GM19452 (cell line): Measurements from ENCODE around the gene FAM210B.
"Not testable (repeated sequence)": the region's sequence is repeated elsewhere in the genome, so short reads cannot be mapped to it uniquely, and the experiment has no call there.

Source experiments
- ATAC-seq: cut with Tn5 transposase; IDR thresholded peaks from one replicate; pipeline ENCODE4 v1.9.1; 2021; ENCODE audit not compliant: unreplicated experiment

Gene FAM210B

GRCh38 chr20:56360133-56360907 lies 1.5 kb downstream of the FAM210B start:
- ATAC-seq = no peak

- ATAC-seq = no peak
Measured at GRCh38 chr20:56360908-56361205, 2.1 kb downstream of the FAM210B start.

DNA sequence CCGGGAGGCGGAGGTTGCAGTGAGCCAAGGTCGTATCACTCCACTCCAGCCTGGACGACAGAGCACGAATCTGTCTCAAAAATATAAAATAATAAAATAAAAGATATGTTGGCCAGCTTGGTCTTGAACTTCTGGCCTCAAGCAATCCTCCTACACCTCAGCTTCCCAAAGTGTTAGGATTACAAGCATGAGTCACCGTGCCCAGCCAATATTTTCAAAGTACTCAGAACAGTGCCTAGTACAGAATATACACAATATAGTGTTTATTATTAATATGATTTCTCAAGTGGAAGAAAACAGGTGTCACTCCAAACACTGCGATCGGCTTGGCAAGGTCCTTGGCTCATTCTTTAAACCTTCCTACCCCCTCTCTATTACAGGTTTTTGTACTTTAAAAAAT lies 3.1 kb downstream of the FAM210B start:
- no peak for ATAC-seq

DNA sequence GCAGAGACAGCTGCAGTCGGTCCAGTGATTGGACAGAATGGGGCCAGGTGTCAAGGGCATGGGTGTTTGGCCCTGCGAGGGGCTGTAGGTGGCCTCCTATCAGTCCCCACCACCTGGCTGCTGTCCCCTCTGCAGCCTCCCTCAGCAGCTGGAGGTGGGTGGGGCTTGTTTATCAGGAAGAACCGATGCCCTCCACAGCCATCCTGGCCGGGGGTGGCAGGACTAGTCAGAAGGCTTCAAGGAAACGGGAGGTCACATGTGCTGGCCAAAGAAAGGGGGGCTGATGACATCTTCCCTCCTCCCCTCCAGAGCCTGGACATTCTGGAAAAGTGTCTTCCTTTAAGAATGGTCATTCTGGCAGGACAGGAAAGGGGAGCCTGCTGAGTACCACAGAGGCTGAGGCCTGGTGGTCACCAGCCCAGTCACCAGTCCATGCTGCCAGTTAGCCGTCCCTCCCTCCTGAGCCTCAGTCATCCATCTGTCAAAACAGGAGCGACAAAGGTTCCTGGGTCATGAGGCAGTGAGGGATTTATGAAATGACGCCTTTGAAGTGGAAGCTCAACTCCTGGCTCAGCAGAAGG lies 4.1 kb downstream of the FAM210B start:
- no peak for ATAC-seq

DNA sequence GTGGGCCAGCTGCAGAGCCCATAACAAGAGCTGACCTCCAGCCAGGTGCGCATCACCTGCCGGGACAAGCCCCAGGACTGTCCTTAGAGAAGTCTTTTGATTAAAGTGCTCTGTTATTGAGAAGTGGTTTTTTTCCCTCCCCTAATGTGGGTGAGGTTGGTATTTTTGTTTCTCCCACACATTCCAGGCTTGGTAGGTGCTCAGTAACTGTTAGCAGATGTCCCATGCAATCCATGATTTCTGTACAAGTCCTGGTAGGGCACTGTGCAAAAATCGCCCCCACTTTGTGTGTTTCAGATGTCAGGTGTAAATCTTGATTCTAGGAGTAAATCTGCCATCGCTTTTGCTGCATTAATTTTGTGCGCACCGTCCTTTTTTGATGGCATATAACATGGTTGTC lies 4.7 kb downstream of the FAM210B start:
- no peak for ATAC-seq

GRCh38 chr20:56368351-56369134 lies 9.8 kb downstream of the FAM210B start:
- no peak for ATAC-seq

DNA sequence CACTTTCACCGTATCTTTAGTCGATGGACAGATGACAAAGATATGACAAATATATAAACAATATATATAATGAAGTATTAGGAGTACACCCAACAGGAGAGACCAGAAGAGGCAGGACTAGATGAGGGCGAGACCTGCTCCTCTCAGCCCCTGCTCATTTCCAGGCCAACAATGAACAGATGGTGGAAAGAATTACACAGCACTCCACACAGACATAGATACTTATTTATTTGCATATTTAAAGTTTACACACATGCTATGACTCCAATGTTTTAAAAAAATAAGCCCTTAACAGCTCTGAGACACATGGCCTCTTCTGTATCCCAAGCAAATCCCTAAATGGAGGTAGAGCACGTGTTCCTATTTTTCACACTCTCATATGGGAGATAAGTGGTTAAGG lies 10.4 kb downstream of the FAM210B start:
- no peak for ATAC-seq

GRCh38 chr20:56371977-56372376 lies 13.2 kb downstream of the FAM210B start:
- no peak for ATAC-seq

DNA sequence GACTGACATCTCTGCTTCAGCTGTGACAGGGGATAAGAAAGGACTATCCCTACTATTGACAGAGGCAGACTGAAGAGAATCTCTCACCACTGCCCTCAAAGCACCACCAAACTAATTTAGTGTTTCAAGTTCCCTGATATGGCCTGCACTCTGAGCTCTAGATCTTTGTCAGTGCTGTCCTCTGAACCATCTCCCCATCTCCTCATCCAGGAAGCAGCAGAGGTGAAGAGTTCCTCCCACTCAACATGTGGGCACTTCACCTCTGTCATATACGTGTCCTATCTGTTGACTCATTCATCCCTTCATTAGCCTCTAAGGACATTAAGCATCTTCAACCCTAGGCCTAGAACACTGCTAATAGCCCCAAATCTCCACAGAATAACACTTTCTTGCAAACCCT lies 14.1 kb downstream of the FAM210B start:
- ATAC-seq = no peak

DNA sequence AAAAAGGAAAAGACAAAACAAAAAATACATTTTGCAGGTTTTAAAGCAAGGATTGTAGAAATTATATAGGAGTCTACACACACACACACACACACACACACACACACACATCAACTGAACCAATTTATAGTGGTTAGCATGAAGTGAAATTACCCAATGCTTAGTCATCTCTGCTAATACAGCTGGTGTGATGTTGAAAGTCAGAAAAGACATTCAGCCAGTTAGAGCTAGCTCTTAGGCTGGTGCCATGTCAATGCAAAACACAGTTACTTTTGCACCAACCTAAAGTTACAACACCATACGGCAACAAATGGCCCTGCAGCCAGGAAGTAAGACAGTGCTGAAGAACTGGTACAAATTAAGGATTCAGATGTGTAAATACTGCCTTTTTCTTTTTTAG lies 15.2 kb downstream of the FAM210B start:
- ATAC-seq = peak; percentile 49

GRCh38 chr20:56376331-56376730 lies 17.6 kb downstream of the FAM210B start:
- ATAC-seq = no peak

DNA sequence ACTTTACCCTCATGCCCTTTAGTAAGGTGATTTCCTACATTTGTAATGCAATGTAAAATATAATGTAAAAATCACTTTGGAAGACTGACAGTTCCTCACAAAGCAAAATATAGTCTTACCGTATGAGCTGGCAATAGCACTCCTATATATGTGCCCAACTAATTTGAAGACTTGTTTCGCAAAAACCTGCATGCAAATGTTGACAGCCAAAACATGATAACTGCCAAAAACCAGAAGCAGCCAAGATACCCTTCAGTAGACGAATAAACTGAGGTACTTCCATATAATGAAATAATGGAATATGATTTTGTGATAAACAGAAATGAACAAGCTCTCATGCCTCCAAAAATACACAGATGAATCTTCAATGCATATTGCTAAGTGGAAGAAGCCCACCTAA lies 19.6 kb downstream of the FAM210B start:
- ATAC-seq = no peak

DNA sequence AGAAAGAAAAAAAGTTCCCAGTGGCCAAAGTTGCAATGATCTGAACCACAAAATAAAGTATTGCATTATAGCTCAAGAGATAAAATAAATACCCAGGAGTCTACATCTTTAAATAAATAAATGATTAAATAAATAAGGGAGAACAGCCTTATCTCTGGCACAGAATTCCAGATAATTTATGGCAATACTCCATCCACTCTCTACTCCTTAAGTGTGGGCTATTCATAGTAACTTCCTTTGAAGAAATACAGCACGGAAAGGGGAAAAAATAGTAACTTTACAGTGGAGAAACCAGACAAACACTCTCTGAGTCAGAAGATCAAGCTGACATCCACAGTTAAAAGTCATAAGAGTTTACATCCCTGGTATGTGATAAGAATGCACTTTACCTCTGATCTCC lies 21.6 kb downstream of the FAM210B start:
- no peak for ATAC-seq

- no peak for ATAC-seq
Measured at GRCh38 chr20:56381501-56381900, 22.7 kb downstream of the FAM210B start.

GRCh38 chr20:56382696-56383095 lies 23.9 kb downstream of the FAM210B start:
- no peak for ATAC-seq

DNA sequence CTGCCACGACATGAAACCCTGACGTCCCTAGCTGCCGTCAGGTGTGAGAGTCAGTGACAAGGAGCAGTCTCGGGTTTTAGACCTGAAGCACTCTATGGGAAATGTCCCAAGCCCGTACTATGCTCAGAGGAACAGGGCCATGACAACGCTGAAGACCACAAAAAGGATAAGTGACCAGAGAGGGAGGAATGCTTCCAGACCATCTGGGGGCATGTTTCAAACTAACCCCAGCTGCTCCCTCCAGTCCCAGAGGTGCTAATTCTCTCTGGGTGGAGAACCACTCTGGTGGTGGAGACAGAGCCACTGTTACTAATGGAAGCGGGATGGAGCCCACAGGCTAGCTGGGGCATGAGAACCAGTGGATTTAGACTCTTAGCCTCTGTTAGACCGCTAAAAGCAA lies 24.6 kb downstream of the FAM210B start:
- no peak for ATAC-seq

GRCh38 chr20:56385130-56385529 lies 26.4 kb downstream of the FAM210B start:
- ATAC-seq = no peak

DNA sequence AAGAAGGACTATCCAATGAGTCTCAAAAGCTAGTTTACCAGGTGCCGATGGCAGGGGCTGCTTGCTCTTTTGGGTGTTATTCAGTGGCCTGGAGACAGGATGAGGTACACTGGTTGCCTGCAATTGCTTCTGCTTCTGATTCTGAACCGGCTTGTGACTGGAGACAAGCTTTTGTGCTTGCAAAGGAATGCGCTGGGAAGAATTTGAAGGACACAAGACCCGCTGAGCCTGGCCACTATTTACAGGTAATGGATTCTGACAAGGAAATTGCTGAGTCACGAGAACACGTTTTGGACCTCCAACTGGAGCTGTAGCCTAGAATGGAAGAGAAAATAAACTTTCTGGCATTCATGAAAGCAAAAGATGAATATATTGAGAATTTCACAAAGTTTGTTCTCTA lies 27.4 kb downstream of the FAM210B start:
- no peak for ATAC-seq

DNA sequence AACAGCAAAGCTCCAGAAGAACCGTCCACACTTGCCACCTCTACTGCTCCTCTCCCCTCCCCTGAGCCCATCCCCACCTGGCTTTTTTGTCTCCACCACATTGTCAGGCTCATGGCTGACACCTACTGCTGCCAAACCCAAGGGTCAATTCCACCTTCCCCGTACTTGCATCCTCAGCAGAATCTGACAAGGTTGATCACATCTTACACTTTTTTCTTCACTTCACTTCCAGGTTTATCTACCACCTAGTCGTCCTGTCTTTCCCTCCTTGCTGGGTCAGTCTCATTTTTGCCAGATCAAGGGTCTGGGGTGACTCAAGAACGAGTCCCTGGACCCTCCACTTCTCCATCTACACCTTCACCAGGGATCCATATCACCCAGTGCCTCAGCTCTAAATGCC lies 30.1 kb downstream of the FAM210B start:
- ATAC-seq = no peak

DNA sequence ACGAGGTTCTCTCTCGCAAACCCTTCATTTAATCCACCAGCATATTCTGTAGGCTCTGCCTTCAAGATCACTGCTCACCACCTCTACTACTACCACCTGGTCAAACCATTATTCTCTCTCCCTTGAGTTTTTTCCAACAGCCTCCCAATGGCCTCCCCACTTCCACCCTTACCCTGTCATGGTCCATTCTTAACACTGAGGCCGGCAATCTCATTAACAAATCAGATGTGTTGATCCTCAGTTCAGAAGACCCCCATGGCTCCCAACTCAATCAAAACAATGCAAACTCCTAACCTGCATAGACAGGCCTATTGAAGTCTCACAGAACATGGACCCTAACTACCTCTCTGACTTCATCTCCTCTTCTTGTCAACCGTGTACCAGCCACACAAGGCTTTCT lies 31.0 kb downstream of the FAM210B start:
- no peak for ATAC-seq

DNA sequence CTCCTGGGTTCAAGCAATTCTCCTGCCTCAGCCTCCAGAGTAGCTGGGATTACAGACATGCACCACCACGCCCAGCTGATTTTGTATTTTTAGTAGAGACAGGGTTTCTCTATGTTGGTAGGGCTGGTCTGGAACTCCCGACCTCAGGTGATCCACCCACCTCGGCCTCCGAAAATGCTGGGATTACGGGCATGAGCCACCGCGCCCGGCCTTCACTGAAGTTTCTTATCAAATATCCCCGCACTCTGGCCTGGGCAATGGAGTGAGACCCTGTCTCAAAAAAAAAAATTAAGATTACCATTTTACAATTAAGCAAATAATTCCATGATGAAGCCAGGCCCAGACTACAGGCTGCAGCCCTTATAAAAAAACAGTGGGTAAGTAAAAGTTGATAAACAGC lies 31.6 kb downstream of the FAM210B start:
- not testable (repeated sequence) for ATAC-seq

- no peak for ATAC-seq
Measured at GRCh38 chr20:56391037-56391436, 32.3 kb downstream of the FAM210B start.
